SIG-M5 treated with dmso at 0.1 percent for 504 hours (cell line): Measurements from ENCODE around the gene ARHGAP18.

ENCODE experiments used
- DNase-seq: peaks from one replicate; lab custom pipeline; 2025; ENCODE audit not compliant: unreplicated experiment; lab: John Stamatoyannopoulos, UW

Gene ARHGAP18

DNA sequence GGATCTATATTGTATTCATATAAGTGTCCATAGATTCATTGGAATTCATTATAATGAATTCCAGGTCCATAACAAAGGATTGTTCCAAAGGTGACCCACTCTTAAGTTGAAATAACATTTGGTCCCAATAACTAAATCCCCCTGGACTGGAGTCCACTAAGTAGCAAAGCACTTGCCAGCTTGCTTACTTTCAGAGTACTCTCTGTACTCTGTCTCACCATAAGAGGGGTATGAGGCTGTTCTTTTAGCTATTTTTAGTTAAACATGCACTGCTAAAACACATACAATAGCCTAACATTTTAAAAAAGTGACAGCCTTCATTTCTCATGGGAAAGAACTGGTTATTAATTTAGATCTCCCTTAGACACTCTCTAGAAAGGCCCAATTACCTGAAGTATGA lies 16.7 kb upstream of the ARHGAP18 start:
- DNase-seq, result no peak

DNA sequence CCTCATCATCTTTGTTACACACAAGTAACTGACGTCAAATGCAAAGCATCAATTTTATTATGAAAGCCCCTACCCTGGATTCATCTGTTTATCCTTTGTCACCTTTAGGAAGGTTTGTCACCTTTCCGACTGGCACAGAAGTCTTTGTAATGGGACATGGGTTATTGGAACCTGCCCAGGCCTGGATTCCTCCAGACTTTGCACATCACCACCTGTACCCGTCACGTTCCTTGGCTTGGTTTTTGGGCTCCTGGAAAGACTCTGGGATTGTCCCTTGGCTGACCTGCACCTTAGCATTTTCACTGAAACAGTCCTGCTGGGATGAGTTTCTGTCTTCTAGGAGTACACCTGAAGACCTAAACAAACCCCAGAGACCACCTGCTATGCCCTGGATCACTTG lies 15.4 kb upstream of the ARHGAP18 start:
- no peak for DNase-seq

GRCh38 chr6:129719692-129720091 lies 9.7 kb upstream of the ARHGAP18 start:
- no peak for DNase-seq

GRCh38 chr6:129717277-129717676 lies 7.3 kb upstream of the ARHGAP18 start:
- no peak for DNase-seq

- no peak for DNase-seq
Measured at GRCh38 chr6:129713806-129714333, 3.9 kb upstream of the ARHGAP18 start.

DNA sequence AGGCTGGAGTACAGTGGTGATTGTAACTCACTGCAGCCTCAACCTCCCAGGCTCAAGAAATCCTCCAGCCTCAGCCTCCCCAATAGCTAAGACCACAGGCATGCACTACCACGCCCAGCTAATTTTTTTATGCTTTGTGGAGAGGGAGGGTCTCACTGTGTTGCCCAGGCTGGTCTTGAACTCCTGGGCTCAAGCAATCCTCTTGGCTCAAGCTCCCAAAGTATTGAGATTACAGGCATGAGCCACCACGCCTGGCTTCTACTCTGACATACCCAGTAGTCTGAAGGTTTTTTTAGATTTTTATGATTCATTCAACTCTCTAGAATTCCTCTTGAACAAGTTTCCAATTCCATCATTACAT lies 1.3 kb upstream of the ARHGAP18 start:
- no peak for DNase-seq

DNA sequence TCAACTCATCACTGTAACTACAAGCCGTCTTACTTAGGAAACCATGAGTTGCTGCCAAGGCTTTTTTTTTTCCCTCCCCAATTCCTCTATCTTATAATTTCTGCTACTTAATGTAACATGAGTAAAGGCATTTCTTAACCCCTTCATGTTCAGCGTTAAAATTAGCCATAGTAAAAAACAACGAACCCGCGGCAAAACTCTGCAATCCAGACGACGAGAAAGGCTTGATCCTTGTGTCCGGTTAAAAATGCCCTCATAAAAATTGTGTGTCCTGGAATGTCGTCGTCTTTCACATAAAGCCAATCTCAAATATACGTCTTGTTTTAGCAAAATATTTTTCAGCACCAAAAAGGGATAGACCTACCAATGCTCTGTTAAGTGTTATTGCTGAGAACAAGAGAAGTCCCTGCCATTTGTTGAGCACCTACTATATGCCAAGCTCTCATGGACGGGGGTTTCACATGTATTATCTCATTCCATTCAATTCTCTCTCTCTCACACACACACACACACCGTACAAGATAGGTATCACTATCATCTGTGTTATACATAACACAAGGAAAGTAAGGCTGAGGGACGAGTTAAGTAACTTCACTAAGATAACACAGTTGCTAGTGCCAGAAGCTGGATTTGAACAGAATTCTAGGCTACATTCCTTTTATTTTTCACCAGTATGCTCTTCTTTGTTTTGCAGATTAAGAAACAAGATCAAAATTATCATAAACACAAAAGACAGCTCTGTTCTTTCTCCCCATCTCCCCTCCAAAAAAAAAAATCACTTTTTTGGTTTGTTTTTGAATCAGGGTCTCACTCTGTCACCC lies 683 bp upstream of the ARHGAP18 start:
- DNase-seq, result no peak

GRCh38 chr6:129709196-129709768 lies 695 bp downstream of the ARHGAP18 start:
- no peak for DNase-seq

GRCh38 chr6:129708496-129709195 lies 1.3 kb downstream of the ARHGAP18 start:
- DNase-seq, result no peak

DNA sequence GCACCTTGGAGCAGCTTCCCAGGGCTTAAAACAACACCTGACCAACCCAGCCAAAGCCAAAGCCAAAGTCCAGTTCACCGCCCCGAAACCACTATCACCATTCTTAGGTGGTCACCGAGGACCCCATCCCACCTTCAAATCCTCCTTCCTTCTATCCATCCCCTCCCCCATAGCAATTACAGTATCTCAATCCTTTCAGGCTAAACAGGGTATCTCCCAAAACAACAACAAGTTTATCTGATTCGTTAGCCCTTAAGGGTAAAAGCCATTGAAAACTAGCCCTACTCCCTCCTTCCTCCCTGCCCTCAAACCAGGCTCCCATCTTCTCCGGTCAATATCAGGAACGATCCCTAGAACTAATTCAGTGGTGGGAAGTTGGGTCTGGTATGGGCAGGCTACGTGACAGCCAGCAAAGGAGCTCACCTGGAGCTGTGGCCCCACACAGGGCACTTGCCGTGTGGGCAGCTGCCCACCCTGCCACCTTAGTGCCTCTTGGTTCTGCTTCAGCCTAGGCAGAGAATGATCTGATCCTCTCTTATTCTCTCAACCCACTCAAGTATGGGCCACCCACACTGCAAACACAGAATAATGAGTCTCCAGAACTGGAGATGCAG lies 2.0 kb downstream of the ARHGAP18 start:
- DNase-seq, result no peak

- no peak for DNase-seq
Measured at GRCh38 chr6:129707028-129707427, 2.9 kb downstream of the ARHGAP18 start.

GRCh38 chr6:129705212-129705611 lies 4.8 kb downstream of the ARHGAP18 start:
- no peak for DNase-seq

DNA sequence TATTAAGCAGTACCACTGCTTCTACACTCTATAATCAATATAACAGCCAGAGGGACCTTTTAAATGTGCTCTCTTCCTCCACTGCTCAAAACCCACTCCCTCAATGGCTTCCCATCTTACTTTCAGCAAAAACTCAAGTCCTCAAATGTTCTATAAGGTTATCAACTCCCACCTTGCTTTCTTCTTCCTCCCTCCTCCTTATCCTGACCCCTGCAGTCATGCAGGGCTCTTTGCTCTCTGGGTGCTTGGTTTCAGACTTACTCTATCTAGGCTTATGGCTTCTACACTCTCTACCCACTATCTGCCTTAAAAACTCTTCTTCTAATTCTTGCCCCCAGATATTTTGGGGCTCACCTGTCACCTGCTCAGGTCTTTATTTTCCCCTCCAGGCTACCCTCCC lies 5.3 kb downstream of the ARHGAP18 start:
- DNase-seq, result no peak

DNA sequence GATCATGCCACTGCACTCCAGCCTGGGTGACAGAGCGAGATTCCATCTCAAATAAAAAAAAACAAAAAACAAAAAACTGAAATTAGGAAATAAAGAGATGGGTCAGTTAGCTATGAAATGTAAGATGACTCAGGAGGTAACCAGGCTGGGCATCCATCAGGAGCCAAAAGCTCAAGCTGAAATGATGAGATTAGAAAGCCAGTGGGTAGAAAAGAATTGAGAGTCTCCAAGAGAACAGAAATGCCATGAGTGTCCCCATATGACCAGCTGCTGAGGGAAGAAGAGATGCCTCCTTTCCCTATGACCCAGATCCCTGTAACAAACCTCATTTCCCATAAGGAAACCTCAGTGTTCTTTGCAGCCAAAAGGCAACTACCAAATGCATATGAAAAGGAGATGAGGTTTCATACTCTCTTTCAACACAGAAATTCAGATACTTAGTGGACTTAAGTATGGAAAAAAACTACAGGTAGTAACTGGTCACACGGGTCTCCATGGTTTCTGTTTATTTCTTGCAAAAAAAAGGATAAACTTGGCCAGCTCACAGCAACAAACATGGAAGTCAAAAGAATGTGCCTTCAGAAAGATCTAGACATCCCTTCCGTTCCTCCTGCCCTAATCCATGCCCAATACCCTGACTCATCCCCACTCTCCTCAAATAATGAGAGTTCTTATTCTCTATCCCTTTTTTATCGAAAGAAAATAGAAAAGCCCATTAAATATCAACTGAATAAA lies 8.1 kb downstream of the ARHGAP18 start:
- DNase-seq, result no peak

GRCh38 chr6:129700666-129701065 lies 9.3 kb downstream of the ARHGAP18 start:
- DNase-seq, result no peak

DNA sequence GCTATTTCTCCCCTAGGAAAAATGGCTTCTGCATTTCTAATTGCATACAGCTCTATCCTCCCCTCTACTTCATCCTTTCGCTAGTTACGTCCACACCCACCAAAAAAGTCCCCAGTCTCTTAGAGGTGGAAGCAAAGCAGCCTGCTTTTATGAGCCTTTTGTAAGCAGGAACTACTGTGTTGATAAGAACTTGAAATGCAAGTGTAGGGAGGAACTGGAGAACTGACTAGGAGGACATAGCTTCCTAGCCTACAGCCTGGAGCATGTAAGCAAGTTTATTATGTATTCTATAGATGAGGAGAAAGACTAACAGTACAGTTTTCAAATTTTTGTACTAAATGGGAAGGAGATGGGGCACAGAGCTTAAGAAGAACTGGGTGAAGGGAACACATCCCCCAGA lies 10.3 kb downstream of the ARHGAP18 start:
- no peak for DNase-seq

- DNase-seq, result no peak
Measured at GRCh38 chr6:129698430-129698829, 11.5 kb downstream of the ARHGAP18 start.

GRCh38 chr6:129697788-129698187 lies 12.2 kb downstream of the ARHGAP18 start:
- no peak for DNase-seq

- no peak for DNase-seq
Measured at GRCh38 chr6:129696843-129697242, 13.1 kb downstream of the ARHGAP18 start.

- DNase-seq, result no peak
Measured at GRCh38 chr6:129696028-129696418, 14.0 kb downstream of the ARHGAP18 start.
